Measurements from ENCODE around the gene TMEM163.
A peak's percentile ranks its signal among the peaks of the same experiment; 100 is the strongest.
"Not testable (repeated sequence)": the region's sequence is repeated elsewhere in the genome, so short reads cannot be mapped to it uniquely, and the experiment has no call there.

The TMEM163 gene

DNA sequence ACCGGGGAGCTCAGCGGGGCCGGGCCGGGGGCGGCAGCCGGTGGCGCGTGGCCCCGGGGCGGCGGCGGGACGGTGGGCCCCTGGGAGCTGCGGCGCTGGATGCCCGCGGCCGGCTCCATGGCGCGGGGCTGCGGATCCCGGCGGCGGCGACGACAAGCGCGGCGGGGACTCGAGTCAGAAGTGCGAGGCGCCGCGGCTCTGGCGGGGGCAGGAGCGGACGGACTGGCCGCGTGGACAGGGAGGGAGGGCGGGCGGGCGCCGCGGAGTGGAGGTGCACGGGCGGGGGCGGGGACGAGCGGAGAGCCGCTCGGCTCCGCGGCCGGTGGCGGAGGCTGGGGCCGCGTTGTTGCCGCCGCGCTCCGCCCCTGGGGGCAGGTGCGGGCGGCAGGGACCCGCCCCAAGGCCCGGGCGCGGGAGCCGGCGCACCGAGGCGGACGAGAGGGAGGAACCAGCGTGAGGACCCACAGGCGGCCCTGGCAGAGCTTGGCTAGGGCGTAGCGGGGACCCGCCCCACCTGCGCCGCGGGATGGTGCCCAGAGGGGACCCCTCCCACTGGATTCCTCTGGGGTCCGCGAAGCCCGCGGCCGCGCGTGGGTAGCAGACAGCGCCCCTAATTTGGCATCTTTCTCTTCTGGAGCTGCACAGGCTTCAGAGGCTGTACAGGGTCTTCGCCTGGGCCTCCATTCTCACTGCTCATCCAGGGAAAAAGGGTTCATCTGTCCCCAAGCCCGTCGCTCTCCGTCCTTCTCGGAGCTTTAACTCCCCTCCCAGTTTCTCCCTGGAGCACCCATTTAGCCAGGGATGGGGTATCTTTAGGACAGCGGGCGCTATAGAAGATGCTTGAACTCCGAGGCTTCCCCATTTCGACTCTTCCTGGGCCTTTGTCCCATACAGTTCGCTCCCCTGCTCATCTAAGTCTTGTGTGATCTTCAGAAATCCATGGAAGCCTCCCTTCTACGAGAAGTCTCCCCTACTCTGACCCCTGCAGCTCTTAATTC lies at the start of gene TMEM163:
Gene TMEM163, minus strand, starts transcription at position 184 of the 998 bp plus-strand sequence.
- peak; percentile 55 for DNase-seq

DNA sequence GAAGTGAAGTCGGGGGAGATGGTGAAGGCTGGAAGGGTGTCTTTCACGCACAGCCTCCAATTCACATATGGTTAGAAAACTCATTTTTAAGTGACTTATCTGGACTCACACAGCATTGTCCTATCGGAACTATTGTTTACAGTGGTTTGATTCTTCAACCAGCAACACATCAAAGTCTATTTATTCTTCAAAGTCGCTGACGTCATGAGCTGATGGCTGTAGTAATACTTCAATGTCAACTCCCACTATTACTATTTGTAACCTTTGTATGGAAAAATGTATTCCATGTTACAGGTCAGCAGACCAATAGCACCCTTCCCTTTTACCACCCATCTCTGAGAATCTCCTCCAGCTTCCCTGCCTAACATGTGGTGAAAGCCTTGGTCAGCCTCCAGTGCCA lies 47.8 kb upstream of the TMEM163 start:
- DNase-seq = no peak

DNA sequence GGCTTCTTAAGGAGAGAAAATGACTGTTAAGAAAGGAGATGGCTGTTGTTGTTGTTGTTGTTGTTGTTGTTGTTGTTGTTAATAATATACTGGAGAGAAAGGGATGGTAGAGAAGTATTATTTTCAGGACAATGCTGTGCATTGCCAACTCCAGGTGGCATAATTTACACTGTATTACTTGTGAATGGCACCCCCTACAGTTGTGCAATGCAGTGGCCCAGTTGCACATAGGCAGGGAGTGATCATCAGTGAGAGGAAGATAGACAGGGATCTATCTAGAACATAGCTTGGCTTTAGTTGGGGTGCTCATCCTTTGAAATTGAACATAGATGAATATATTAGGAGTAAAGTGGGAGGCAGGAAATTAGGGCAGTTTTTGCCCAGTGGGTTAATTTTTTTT lies 47.2 kb upstream of the TMEM163 start:
- no peak for DNase-seq

DNA sequence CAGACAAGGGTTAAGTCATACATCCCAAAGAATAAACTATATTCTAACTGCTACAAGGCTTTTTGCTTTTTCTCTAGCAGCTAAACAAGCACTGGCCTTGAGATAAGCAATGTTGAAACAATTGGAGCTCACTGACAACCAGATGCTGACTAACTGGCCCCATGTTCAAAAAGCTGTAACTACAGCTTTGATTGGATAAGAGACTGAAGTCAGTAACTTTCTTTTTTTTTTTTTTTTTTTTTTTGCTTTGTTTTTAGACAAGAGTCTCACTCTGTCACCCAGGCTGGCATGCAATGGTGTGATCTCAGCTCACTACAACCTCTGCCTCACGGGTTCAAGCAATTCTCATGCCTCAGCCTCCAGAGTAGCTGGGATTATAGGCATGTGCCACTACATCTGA lies 45.4 kb upstream of the TMEM163 start:
- no peak for DNase-seq

DNA sequence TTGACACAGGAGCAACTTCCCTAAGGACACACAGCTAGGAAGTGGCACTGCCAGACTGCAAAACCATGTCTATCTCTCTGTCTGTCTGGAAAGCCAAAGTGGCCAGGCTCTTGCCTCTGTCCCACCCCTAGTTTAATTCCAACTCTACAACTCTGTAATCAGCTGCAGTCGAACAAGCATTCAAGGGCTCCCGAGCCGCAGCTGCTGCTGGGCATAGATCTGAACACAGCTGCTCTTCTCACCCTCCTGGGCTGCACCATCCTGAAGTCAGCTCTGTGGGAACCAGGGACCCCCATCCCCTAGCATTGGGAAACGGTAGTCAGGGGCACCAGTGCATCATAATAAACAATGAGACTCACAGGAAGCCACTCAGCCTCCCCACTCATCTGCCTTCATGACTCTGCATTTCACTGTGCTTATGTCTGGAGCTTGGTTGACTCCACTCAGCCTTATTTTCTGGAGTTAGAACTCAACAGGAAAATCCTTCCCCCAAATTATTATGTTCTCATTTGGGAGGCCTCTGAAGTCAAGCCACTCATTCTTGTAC lies 44.4 kb upstream of the TMEM163 start:
- no peak for DNase-seq

DNA sequence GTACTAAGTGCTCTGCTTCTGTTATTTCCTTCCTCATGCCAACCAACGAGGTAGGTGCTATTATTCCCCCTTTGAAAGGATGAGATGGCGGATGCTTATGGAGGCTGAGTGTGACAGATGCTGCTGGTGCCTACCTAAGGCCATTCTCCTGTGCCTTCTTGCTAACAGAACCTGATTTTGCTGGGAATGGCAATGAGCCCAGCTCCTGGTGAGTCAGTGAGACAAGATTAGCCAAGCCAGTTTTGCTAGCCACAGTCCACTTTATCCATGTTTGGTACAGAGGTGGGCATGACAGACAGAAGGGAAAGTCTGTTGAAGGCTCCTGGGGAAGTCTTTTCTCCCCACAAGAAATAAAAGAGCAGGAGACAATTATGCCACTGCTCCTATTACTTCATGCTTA lies 43.7 kb upstream of the TMEM163 start:
- no peak for DNase-seq

DNA sequence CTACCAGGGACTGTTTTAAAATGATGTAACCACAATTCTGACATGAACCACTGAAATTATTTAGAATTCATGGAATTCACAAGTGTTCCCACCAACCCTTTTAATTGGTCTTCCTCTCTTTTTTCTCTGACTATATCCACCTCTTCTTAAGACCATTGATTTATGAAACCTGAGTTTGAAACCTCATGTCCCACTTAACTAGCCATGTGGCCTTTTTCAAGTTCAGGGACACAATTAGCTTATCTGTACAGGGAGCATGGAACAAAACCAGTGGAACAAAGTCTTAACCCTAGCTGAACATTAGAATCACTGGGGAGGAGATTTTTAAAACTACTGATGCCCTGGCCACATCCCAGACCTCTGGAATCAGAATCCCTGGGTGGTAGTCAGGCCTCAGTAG lies 41.6 kb upstream of the TMEM163 start:
- no peak for DNase-seq

DNA sequence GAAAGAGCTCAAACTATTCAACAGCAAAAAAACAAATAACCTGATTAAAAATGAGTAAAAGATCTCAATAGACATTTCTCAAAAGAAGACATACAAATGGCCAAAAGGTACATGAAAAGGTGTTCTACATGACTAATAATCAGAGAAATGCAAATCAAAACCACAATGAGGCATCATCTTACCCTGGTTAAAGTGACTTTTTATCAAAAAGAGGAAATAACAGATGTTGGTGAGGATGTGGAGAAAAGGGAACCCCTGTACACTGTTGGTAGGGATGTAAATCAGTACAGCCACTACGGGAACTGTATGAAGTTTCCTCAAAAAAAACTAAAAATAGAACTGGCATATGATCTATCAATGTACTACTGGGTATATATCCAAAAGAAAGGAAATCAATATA lies 39.8 kb upstream of the TMEM163 start:
- no peak for DNase-seq

DNA sequence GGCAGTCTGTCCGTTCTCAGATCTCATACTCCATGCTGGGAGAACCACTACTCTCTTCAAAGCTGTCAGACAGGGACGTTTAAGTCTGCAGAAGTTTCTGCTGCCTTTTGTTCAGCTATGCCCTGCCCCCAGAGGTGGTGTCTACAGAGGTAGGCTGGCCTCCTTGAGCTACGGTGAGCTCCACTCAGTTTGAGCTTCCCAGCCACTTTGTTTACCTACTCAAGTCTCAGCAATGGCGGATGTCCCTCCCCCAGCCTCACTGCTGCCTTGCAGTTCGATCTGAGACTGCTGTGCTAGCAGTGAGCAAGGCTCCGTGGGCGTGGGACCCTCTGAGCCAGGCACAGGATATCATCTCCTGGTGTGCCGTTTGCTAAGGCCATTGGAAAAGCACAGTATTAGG lies 33.2 kb upstream of the TMEM163 start:
- DNase-seq = not testable (repeated sequence)

DNA sequence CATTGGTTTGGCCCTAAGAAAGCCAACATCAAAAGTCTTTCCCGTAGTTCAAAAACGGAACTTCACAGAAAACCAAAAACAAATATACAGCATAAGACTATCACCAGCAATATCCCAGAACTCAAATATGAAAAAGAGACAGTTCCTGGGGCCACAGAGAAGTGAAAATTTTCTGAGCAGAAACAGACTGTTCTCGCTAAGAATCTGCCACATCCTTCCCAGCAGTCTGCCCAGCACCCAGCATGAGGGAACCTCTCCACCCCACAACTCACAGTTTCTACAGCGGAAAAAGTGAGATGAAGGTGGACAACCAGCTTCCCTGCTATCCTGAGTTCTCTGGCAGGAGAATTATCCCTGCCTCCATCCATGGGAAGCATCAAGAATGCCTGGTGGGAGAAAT lies 26.7 kb upstream of the TMEM163 start:
- DNase-seq = no peak

DNA sequence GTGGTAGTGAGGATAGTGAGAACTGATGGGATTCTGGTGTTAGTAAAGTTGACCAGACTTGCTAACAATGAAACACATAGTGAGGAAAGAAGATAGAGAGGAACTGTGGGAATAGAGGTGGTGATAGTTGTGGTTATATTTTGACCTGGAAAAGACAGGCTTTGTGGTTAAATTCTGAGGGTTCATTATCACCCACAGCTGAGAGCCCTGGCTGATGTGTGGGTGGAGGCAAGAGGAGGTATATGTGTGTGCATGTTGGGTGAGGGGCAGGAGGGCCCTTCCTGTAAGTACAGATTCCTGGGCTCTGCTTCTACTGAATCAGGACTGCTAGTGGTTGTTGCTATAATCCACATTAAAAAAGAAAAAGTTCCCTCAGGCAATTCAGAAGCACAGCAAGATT lies 26.2 kb upstream of the TMEM163 start:
- DNase-seq = no peak

DNA sequence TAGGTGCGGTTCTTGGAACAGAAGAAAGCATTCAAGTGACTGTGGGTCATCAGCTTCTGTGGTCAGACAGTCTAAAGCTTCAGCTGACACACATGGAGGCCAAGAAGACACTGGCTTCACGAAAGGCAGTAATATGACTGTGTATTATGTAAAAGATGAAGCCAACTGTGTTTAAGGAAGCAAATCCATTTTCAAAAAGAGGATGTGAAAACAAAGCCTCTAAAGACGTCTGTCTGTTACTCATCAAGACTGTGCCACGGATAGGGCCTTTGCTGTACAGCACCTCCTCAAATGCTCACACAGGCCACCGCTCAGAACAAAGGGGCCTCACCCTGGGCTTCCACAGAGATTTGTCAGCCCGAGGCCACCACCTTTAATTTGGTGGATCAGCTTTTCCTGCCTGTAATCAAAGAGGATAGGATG lies 21.1 kb upstream of the TMEM163 start:
- no peak for DNase-seq

DNA sequence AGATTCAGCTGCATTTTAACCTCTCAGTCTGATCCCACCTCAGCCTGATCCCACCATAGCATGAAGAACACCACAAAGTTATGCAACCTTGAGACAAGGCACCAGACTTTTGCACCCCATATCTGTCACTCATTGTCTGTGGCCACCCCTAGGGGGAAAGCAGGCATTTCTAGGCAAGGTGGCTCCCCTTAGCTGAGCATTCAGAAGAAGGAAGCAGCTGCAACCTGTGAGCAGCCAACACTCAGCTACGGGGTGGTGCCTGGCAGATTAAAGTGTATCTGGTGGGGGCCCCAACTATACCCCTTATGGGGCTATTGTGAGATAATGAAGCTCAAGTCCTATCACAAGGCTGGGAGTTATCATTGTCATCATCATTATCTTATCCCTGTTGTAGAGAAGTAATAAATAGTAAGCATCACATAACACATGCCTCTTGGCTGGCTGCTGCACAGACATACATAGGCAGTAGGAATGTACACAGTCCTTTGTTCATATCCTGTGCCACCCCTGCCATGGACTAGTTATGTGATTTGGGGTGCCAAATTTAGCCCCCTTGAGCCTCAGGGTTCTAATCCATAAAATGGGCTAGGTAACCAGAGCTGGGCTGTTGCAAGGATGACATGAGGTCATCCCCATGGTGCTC lies 20.6 kb upstream of the TMEM163 start:
- DNase-seq = no peak

DNA sequence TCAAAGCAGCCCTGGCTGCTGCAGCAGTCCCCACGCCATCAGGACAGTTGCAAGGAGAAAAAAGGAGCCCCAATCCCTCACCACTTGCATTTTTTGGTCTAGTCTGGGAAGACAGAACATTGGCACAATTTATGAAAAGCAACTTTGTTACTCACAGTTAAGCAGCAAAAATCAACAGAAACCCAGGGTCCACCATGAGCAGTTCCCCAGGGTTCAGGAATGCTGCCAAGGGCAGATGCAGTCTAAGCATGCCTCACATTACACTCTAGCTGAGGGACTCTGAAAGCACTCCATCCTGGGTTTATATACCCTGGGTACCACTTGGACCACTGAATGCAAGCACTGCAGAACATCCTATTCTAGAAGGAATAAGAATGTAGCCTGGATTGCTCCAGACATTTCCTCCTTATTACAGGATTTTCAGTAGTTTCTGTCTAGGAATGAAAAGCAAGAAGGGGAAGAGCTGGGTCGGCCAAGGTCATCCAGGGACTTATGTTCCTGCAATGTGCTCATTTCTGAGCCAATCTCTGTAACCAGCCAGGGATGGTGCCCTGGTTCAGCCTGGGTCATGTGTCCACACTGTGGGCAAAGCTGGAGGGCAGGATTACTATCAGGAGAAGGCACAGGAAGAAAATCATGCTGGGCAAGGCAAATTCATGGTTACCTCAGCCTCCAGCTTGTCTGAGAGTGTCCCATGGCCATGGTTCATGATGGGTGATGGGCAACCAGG lies 19.5 kb upstream of the TMEM163 start:
- DNase-seq = no peak

DNA sequence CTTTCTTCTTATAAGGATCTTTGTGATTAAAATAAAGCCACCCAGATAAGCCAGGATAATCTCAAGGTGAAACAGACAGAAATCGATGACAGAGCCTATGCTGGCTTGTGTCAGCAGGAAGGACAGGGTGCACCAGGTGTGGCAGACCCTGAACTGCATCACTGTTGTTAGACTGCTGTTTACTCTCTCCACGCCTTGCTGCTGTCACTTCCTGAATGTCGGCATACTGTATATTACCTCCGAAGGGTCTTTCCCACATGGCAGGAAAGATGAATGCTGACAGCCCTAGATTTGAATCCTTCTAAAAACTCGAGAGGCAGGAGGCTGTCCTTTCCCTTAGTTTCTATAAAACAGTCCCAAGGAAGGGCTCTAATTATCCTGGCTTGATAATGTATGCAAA lies 18.9 kb upstream of the TMEM163 start:
- DNase-seq = no peak

DNA sequence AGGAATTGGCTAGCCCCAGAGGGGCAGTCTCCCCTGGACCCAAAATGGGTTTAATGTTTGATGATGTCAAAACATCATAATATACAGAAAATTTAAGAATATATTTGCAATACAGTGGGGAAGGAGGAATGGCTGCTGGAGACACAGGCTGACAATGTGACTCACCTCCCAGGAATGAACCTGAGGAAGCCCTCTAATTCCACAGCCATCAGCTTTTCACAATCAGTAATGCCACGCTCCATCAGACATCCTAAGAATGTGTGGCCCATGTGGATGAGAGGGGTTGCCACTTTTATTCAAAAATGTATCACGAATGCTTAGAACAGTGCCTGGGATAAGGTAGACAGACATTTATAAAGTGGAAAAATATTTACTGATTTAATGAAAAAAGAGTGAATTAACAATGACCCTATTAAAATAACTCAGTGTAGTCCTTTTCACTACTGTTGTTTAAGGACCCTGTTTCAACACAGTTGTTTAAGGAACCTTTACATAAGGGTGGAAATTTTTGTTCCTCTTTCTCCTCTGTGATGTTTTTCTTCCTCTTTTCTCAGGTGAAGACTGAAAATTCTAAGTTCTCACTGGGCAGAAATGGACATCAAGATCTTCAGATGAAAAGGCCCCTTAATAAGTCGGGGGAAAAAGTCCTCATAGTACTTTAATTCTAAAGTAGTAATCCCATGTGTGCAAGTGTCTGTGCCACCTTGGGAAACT lies 17.5 kb upstream of the TMEM163 start:
- DNase-seq = no peak

DNA sequence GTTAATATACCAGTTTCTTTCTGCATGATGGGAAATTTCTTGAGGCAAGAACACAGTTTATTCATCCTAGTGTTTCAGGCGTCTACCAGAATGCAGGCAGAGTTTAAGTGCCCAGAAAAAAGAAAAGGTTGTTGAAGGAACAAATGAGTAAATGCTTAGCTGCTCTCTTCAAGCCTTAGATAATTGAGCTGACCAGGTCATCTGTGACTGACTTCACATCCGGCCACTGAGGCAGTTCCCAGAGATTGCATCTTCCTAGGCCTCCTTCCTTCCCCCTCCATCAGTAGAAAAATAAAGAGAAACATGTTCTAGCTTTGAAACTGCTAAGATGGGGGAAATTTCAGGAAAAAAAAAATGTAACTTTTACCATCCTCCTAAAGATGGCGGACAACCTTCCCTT lies 9.4 kb upstream of the TMEM163 start:
- no peak for DNase-seq

DNA sequence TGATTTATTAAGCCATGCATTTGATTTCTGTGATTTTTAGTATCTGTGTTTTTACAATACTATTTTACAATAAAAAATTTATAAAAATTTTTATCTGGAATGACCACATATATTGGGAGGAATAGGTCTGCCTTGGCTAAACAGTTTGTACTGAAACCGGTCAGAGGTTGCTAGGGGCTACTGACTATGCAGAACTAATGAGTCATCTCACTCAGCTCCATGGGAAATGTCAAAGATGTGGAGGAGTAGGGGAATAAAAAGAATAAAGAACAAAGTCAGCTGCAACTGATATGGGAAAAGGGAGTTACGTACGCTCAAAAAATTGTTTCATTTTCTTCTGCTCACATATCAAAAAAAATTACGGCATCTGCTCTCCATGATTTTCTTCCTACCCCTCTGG lies 8.6 kb upstream of the TMEM163 start:
- DNase-seq = no peak

DNA sequence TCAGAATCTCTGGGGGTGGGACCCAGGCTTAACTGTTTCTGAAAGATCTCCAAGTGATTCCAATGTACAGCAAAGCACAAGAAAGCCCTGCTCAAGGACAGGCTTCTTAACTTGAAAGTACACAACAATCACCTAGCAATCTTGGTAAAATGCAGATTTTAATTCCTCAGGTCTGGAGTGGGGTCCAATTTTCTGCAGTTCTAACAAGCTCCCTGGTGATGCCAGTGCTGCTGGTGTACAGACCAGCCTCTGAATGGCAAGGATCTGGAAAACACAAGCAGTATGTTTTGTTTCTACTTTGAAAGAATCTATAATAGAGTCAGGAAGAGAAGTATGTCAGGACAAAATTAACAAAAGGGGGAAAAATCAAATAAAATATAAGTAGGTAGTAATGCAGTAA lies 7.8 kb upstream of the TMEM163 start:
- no peak for DNase-seq

DNA sequence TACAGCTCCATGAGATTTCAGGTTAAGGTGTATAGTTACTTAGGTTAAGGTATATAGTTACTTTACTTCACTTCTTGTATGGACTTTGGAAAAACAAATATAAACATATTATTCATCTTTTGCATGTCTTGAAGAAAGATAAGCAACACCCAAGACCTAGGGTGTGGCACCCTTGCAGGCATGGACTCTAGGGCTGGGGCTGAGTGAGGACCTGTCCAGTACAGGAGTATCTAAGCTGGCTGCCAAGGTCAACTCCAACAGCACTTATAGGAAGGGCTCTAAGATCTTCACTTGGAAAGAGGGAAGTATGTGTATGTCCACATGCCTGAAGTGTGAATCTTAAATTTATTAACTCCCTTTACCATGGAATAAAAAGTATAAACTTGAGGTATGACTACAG lies 7.1 kb upstream of the TMEM163 start:
- no peak for DNase-seq

DNA sequence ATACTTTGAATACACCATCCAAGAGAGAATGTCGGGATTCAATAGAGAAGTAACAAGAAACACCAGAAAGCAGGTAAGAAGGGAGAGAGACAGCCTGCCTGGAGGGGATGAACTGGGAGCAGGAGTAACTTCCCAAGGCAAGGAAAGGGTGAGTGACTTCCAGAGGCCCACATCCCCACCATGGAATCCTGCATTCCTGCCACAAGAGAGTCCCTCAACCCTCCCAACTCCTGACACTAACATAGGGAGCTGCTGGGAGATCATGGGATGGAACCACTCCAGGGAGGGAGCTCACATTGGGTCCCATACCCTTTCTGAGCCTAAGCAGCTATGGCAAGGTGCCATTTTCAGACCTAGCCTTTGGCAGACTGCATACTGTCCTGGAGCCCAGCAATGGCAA lies 5.5 kb upstream of the TMEM163 start:
- DNase-seq = no peak

DNA sequence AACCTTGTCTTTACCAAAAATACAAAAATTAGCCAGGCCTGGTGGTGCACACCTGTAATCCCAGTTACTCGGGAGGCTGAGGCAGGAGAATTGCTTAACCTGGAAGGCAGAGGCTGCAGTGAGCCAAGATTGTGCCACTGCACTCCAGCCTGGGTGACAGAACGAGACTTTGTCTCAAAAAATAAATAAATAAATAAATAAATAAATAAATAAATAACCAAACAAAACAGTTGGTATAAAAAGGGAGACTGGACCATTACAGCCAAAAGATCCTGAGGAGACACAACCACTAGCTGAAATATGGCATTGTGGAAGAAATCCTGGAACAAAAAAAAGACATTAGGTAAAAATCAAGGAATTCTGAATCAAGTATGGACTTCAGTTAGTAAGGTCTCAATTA lies 4.9 kb upstream of the TMEM163 start:
- DNase-seq = not testable (repeated sequence)

DNA sequence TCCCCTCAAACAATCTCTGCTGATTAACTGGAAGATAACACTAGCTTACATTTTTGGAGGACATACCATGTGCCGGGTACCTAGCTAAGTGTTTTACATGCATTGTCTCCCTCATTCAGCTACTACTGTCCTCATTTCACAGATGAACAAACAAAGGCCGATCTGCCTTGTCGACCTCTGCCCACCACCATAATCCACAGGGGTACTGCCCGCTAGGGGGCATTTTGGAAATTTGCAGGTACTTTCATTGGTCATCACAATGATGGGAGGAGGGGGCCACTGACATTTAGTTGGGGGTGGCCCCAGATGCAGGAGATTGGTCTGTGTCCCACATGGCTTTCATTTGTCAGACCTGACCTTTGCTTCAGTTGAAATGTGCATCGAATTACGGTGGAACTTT lies 3.9 kb upstream of the TMEM163 start:
- no peak for DNase-seq
